Measurements from ENCODE around the gene TCEANC.

- TF ChIP-seq YY1 (IDR thresholded peaks at IDR 0.05; ENCODE audit: insufficient read depth, insufficient read length) (no peak), ZNF274 (IDR thresholded peaks at IDR 0.05; ENCODE audit: low read depth, low read length) (no peak), SUZ12 (IDR thresholded peaks at IDR 0.05; ENCODE audit: extremely low read depth, insufficient read depth, insufficient read length) (no peak)
Measured at GRCh38 chrX:13638826-13639225, 14.1 kb upstream of the TCEANC start.
